ENCODE results near the gene TMTC3.

DNA sequence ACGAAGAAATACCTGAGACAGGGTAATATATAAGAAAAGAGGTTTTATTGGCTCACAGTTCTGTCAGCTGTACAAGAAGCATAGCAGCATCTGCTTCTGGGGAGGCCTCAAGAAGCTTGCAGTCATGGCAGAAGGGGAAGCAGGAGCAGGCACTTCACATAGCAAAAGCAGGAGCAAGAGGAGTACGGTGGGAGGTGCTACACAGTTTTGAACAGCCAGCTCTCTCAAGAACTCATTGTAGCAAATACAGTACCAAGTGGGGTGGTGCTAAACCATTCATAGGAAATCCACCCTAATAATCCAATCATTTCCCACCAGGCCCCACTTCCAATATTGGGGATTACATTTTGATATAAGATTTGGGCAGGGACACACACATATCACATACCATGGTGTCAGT, 8.0 kb downstream of the TMTC3 start:
- TF ChIP-seq CTCF (IDR thresholded peaks at IDR 0.05) (no peak), POLR2A (IDR thresholded peaks at IDR 0.05) (no peak)

Data from testis (tissue), 2 donors.